Jurkat, Clone E6-1 (cell line): Measurements from ENCODE around the gene ETNK1.

Experiments
- DNase-seq: peaks from one replicate; pipeline ENCODE4 v3.0.0-alpha.2; 2011; ENCODE audit warnings: low read depth, low spot score
- H3K4me3 ChIP-seq: 2 replicates; pipeline ENCODE4 v1.5.1; 2011; ENCODE audit warnings: mild to moderate bottlenecking, low read length, control low read depth, moderate library complexity

The ETNK1 gene

GRCh38 chr12:22628228-22628627 lies 3.3 kb downstream of the ETNK1 start:
- no peak for DNase-seq
- no peak overlapping the region for H3K4me3 ChIP-seq

GRCh38 chr12:22631863-22632463 lies 7.0 kb downstream of the ETNK1 start:
- H3K4me3 ChIP-seq = no peak overlapping the region
- DNase-seq = no peak

DNA sequence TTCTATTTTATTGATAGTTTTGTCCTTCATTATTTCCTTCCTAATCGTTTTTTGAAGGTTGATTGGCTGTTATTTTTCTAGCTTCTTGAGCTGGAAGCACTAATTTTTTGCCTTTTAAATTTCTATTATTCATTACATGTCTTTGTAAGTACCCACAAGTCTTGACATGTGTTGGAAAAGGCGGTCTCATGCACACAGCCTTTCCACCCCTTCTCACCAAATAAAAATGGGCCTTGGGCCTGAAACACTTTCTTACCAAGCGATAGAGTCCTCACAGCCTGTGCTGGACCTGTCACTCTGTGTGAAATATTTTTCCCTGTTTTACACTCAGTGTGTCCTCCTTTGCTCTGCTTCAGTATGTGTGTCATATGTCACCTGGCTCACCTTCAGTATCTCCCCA lies 9.9 kb downstream of the ETNK1 start:
- DNase-seq = no peak
- H3K4me3 ChIP-seq = no peak overlapping the region

- no peak overlapping the region for H3K4me3 ChIP-seq
- no peak for DNase-seq
These were observed 10.8 kb downstream of the ETNK1 start for GRCh38 chr12:22635812-22636211.

DNA sequence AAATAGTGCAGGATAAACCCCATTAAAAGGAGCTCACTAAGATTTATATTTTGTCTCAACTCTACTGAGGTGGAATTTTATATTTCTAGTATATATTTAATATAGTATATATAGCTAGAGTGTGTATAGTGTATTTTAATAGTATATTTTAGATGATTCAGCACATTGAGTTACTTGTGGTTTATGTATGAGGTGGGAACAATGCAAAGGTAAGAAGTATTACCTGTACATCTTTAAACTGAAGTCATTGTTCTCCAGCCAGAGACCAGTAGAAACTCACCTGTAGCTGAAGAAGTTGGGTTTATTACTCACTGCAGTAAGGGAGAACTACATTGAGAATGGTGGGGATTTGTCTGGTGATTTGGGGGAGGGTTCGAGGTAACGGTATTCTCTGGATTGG lies 15.9 kb downstream of the ETNK1 start:
- no peak for DNase-seq
- no peak overlapping the region for H3K4me3 ChIP-seq

DNA sequence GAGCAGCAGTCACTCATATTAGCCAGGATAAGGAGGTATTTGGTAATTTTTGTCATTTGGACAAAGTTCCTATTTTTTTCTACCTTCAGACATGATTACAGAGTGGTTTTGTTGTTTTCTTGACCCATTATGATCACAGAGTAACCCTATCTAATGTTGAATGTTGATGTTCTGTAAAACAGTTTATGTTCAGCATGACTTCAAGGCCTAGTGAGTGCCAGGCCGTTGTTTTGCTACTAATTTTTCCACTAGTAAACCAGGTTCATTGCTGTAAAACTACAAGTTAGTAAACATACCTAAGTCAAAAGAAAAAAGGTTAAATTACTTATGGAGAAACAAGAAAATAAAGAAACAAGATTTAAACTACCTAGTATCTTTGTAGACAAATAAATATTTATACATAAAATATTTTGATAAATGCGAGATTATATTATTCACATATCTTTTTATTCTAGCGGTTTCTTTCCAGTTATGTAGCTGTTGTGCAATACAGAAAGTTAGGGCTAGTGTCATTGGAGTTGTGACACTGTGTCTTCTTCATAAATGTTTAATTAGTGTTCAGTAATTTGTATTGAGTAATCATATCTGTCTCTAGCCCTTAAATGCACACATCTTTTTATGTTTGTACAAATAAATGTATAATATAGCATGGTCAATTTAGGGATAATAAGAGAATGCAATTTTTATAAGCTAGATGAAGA lies 16.5 kb downstream of the ETNK1 start:
- no peak for DNase-seq
- no peak overlapping the region for H3K4me3 ChIP-seq

DNA sequence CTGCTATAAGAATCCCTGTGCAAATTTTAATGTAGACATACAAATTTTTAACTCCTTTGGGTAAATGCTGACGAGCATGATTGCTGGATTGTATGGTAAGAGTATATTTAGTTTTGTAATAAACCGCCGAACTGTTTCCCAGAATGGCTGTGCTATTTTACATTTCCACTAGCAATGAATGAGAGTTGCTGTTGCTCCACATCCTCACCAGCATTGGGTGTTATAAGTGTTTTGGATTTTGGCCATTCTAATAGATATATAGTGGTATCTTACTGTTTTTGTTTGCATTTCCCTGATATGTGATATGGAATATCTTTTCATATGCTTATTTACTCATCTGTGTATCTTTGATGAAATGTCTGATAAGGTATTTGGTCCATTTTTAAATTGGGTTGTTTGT lies 23.7 kb downstream of the ETNK1 start:
- DNase-seq = no peak
- H3K4me3 ChIP-seq = no peak overlapping the region

GRCh38 chr12:22653075-22653474 lies 28.1 kb downstream of the ETNK1 start:
- H3K4me3 ChIP-seq = no peak overlapping the region
- no peak for DNase-seq

- H3K4me3 ChIP-seq = no peak overlapping the region
- no peak for DNase-seq
These were observed 28.8 kb downstream of the ETNK1 start for GRCh38 chr12:22653791-22654190.

GRCh38 chr12:22656376-22656775 lies 31.4 kb downstream of the ETNK1 start:
- no peak for DNase-seq
- no peak overlapping the region for H3K4me3 ChIP-seq

DNA sequence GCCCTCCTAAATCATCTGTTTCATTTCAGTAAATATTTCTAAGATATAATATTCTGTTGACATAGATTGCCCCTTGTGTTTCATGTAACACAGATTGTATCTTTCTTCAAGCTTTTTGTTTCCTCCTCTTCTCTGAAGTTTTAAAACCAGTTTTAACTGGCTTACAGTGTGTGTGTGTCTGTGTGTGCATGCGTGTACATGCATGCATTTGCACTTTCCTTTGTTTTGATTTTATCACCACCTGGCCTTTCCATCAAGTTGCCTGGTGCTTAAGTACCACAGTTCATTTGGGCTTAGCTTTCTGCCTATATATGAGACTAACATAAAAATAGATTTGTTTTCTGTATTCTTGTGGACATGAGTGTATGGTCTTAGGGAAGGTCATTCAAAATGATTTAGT lies 31.9 kb downstream of the ETNK1 start:
- DNase-seq = no peak
- H3K4me3 ChIP-seq = no peak overlapping the region

DNA sequence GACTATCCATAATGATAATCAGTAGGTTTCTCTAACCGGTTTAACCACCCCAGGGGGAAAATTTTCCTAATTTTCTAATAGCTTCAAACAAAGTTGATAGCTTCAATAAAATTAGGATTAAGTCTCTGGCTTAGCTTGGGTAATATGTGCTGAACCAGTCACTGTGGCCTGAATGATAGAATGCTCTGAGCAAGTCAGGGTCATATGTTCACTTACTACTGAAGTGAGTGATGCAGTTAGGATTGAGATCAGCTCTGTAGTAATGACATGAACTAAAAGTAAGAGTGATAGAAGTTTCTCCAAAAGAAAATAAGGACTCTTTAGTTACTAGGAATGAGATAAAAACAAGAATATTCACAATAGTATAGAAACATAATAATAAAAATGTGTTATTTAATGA lies 32.6 kb downstream of the ETNK1 start:
- DNase-seq = no peak
- H3K4me3 ChIP-seq = no peak overlapping the region

DNA sequence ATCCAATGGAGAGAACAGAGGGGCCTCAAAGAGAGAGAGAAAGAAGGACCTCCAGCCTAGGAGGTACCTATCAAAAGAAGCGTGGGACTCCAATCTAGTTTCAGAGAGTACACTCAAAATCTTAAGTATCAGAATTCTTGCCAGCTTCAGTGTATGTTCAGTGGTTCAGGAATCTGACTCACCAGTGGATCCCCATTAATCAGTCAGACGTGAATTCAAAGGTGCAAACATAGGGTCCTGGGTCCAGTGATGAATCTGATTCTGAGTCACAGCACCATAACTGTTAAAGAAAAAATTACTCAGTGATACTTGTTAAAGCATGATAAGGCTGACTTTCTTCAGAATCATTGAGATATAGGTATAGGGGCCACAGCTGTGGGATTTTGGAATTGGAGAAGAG lies 33.2 kb downstream of the ETNK1 start:
- no peak overlapping the region for H3K4me3 ChIP-seq
- DNase-seq = no peak

DNA sequence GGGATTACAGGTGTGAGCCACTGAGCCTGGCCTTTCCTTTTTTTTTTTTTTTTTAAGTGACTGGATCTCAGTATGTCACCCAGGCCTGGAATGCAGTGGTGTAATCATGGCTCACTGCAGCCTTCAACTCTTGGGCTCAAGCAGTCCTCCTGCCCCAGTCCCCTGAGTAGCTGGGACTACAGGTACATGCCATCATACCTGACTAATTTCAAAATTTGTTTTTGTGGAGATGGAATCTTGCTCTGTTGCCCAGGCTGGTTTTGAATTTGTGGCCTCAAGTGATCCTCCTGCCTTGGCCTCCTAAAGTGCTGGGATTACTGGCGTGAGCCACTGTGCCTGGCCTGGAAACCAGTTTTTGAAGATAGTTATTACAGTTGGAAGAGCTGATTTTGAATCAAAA lies 37.4 kb downstream of the ETNK1 start:
- H3K4me3 ChIP-seq = no peak overlapping the region

GRCh38 chr12:22665476-22665875 lies 40.5 kb downstream of the ETNK1 start:
- no peak overlapping the region for H3K4me3 ChIP-seq
- no peak for DNase-seq

More for the DNA sequence above, 37.4 kb downstream of the ETNK1 start:
- no peak for DNase-seq

- DNase-seq = no peak
These were observed 42.2 kb downstream of the ETNK1 start for GRCh38 chr12:22667122-22667521.

DNA sequence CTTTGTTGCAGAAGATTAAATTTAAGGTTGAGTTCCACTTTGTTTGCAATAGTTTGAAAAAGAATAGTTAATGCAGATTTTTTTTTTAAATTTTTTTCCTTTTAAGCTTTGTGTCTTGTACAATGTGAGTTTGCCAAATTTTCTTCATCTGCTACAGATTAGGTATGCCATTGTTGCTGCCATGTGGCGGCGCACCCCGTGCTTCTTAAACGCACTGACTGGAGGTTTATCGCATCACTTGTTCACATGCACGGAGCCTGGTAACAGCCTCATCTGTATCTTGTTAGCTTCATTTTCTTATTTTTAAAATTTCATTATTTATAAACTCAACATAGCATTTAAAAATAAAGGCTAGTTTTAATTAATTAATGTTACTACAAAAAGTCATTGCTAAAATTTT lies 43.5 kb downstream of the ETNK1 start:
- no peak for DNase-seq
- H3K4me3 ChIP-seq = no peak overlapping the region

More at GRCh38 chr12:22667122-22667521, 42.2 kb downstream of the ETNK1 start:
- H3K4me3 ChIP-seq = no peak overlapping the region

DNA sequence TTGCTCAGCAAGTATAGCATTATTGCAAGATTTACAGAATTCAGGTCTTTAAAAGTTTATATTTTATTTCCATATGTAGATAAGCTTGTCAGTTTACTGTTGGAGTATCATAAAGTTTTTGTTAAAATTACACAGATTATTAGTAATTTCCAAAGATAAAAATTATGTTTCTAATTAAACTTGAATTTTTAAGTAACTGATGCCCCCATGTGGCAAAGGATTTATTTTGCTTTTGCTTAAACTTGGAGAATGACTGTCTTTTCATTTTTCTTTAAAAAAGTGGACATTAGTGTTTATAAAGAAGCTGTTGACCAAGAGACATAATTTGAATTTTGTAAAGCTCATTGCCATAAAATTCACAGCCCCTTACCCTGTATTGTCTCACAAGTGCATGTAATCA lies 45.8 kb downstream of the ETNK1 start:
- H3K4me3 ChIP-seq = no peak overlapping the region
- no peak for DNase-seq

GRCh38 chr12:22672951-22673350 lies 48.0 kb downstream of the ETNK1 start:
- DNase-seq = no peak

GRCh38 chr12:22677781-22678574 lies 53.0 kb downstream of the ETNK1 start:
- no peak overlapping the region for H3K4me3 ChIP-seq
- DNase-seq = no peak

More at GRCh38 chr12:22672951-22673350, 48.0 kb downstream of the ETNK1 start:
- H3K4me3 ChIP-seq = no peak overlapping the region
